Fibroblast of pulmonary artery (primary cell): Measurements from ENCODE around the gene ALX1.

Experiments used
- DNase-seq: peaks from one replicate; pipeline ENCODE4 v3.0.0-alpha.2; 2010; ENCODE audit warnings: low read depth
- H3K4me3 ChIP-seq: replicated peaks from 2 replicates; pipeline ENCODE4 v1.5.1; 2011; ENCODE audit warnings: low read depth, mild to moderate bottlenecking, control low read depth, low read length, moderate library complexity
- TF ChIP-seq, protein P1 (sequence below): IDR thresholded peaks from 2 replicates; pipeline ENCODE4 v1.5.1; 2011; ENCODE audit warnings: mild to moderate bottlenecking, control low read depth, low read length, inconsistent platforms; ENCODE audit errors: missing control alignments

The ALX1 gene

DNA sequence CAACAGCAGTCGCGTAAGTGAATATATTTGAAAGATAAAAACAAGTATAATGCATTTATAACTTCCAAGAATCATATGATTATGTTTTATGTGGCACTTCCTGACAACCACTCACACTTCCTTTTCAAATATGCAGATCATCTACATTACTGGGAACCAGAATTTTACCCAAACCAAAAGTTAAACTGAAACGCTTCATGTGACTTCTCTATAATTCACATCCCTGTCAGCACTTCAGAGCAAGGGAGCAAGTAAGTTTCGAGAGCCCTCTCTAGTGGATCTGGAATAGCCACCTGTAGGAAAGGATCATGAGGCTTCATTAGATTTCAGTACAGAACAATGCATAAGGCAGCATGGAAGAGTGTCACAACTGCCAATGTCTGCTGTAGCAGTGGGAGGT, 13.7 kb upstream of the ALX1 start:
- no peak overlapping the region for H3K4me3 ChIP-seq
- TF ChIP-seq, protein P1, sequence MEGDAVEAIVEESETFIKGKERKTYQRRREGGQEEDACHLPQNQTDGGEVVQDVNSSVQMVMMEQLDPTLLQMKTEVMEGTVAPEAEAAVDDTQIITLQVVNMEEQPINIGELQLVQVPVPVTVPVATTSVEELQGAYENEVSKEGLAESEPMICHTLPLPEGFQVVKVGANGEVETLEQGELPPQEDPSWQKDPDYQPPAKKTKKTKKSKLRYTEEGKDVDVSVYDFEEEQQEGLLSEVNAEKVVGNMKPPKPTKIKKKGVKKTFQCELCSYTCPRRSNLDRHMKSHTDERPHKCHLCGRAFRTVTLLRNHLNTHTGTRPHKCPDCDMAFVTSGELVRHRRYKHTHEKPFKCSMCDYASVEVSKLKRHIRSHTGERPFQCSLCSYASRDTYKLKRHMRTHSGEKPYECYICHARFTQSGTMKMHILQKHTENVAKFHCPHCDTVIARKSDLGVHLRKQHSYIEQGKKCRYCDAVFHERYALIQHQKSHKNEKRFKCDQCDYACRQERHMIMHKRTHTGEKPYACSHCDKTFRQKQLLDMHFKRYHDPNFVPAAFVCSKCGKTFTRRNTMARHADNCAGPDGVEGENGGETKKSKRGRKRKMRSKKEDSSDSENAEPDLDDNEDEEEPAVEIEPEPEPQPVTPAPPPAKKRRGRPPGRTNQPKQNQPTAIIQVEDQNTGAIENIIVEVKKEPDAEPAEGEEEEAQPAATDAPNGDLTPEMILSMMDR = no peak
- no peak for DNase-seq

DNA sequence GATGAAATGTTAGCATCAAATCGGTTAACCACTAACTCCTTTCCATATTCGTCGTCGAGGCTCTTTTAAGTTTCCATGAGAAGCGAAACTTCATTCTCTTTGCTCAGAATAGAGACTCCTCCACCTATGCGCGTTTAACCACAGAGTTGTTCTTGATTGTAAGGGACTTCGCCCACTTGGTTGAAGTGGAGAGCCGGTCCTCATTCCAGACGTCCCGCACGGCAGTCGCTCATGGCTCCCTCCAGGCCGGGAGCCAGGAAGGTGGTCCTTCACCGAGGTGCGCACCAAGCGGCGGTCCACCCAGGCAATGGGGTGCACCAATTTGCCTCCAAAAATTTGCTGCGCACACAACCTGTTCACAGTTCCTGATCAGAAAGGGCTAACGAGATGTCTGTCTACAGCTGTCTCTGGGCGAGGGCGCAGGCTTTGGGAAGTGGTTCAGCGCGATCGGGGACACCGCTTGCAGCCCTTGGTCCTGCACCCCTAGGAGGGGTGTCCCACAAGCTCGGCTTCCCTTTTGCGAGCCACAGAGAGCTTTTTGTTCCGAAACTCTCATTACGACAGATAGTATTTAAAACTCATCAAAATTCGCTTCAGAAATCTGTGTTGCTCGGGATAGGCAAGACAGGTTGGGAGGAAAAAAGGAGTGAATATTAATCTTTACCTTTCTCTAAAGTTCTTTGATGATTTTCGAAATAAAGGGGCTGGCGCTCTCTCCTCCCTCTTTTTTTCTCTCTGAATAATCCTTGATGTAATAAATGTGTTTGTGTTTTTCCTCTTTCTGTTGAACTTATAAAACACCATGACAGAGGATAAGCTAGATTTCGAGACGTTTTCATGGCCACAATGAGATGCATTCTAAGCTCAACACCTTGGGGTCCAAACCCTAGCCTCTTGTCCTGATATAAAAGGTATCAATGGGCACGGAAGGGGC, 6.4 kb upstream of the ALX1 start:
- TF ChIP-seq, protein P1 = no peak
- no peak for DNase-seq

DNA sequence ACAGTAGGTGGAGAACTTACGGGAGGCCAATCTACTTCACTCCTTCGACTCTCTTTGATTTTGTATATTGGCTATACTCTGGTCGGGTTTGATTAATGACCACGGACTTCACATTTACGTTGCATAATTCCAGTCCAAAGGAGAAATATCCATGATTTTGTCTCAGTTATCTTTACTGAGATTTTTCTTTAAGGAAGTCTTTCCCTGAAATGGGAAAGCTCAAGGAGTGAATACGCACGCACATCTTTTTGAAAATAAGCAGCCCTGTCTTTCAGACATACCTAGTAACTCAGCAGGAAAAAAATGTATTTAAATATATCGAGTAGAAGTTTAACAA, 5.7 kb upstream of the ALX1 start:
- no peak for DNase-seq
- TF ChIP-seq, protein P1 = no peak
- H3K4me3 ChIP-seq = no peak overlapping the region

More for the DNA sequence above, 6.4 kb upstream of the ALX1 start:
- no peak overlapping the region for H3K4me3 ChIP-seq

DNA sequence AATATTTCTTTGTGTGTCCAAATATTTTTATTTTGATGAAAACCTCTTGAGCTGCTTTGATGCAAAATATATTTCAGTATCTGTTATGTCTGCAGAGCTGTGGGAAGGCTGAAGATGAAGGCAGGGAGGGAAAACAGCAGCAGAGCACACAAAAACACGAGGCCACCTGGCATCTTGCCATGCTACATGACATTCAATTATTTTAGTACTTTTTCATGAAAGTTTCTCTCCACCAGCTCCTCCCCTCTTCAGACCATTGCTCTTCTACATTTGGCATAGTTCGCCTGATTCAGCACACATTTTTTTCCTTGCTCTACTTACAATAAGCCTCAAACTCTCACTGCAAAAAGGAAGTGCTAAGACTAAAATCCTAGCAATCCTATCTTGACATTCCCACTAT, 4.6 kb upstream of the ALX1 start:
- TF ChIP-seq, protein P1 = no peak
- no peak overlapping the region for H3K4me3 ChIP-seq
- DNase-seq = no peak

DNA sequence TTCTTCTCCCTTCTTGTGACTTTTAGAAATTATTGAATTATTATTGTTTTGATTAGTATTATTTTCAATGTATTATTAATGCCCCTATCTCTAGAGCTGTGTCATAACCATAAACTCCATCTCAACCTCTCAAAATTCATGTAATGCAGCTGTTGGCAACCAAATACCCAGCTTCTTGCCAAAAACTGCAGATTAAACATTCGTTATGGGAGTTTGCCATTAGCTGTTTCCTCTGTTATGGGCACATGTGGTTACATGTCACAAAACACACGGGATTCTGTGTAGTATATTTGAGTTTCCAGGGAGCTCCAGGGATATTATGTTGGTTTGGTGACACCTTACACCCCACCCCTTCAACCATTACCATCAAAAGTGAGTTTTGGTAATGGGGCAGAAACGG, 2.8 kb upstream of the ALX1 start:
- DNase-seq = no peak
- H3K4me3 ChIP-seq = no peak overlapping the region
- TF ChIP-seq, protein P1 = no peak

DNA sequence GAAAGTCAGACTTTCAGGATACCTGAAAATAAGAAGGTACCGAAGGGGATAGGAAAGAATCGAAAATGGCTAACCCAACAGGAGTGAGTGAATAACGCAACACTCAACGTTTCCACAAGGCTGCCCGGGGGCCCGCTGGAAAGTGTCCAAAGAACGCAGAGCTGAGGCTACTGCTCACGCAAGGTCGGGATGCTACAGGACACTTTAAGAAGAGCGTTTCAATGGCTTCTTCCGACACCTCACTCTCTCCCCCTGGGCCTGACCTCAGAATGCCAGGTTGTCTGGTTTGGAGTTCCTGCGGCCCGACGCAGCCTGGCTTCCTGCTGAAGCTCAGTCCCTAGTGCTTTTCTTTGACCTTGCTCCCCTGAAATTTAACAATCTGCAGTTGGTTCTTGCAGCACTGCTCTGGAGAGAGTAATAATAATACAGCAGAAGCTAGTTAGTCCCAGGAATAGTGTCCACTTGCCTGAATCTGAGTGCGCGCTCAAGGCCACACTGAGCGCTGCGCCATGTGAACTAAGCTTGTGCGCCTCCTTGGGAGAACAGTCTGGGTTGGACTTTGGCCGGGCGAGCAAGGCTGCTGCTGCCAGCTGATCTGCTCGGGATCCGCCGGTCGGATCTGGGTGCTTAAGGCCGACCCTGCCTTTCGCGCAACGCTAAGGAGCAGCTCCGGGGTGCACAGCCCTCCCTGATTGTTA, 2.0 kb upstream of the ALX1 start:
- TF ChIP-seq, protein P1 = no peak
- no peak for DNase-seq
- H3K4me3 ChIP-seq = no peak overlapping the region
